ENCODE data around the gene LCN15.
"Not testable (repeated sequence)": the region's sequence is repeated elsewhere in the genome, so short reads cannot be mapped to it uniquely, and the experiment has no call there.

LCN15 gene

GRCh38 chr9:136793086-136793946 lies 29.0 kb upstream of the LCN15 start:
- no peak for DNase-seq

GRCh38 chr9:136792321-136793085 lies 28.2 kb upstream of the LCN15 start:
- DNase-seq = no peak

- DNase-seq = peak; percentile 63 to 65
Observed at GRCh38 chr9:136791516-136792276, 27.4 kb upstream of the LCN15 start.

DNA sequence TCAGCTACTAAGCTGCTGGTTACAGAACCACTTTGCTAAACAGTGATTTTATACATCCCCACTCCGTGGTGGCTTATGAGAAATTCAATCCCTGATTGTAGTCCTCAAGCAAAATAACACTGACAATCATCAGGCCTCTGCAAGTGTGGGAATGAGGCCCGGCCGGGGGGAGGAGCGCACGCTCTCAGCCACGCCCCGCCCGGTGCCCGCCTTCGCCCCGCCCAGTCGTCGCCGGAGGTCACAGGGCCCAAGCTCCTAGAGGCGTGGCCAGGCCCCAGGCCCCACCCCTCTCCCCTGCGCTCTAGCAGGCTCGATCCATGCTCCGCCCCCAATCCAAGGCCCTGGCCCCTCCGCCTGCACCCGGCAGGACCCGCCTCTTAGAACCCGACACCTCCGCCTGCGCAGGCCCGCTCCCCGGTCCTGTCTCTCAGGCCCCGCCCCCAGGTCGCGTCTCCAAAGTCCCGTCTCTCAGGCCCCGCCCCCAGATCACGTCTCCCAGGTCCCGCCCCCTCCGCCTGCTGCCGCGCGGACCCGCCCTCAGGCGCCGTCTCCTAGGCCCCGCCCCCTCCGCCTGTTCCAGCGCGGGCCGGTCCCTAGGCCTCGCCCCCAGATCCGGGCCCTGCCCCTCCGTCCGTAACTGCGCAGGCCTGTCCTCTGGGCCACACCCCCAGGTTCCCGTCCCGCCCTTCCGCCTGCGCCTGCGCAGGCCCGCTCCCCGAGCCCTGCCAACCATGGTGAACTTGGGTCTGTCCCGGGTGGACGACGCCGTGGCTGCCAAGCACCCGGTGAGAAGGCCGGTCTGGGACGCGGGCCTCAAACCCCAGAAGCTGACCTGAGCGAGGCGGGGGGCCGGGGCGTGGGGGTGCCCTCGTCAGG lies 26.6 kb upstream of the LCN15 start, which contains the start of gene TMEM141:
TMEM141 (plus strand) TSS at position 705 of the 876 bp plus-strand sequence; CDS start at position 732, 27 bp downstream.
- DNase-seq = peak; percentile 100

DNA sequence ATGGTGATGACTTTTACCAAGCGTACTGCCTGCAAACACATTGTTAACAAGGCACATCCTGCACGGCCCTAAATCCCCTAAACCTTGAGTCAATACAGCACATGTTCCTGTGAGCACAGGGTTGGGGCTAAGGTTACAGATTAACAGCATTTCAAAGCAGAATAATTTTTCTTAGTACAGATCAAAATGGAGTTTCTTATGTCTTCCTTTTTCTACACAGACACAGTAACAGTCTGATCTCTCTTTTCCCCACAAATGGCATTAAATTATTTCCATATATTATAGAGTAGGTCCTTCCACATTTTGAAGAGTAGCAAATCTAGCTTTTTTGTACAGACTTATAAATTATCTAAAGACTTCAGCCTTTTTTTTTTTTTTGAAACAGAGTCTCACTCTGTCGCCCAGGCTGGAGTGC lies 25.2 kb upstream of the LCN15 start:
- no peak for DNase-seq

DNA sequence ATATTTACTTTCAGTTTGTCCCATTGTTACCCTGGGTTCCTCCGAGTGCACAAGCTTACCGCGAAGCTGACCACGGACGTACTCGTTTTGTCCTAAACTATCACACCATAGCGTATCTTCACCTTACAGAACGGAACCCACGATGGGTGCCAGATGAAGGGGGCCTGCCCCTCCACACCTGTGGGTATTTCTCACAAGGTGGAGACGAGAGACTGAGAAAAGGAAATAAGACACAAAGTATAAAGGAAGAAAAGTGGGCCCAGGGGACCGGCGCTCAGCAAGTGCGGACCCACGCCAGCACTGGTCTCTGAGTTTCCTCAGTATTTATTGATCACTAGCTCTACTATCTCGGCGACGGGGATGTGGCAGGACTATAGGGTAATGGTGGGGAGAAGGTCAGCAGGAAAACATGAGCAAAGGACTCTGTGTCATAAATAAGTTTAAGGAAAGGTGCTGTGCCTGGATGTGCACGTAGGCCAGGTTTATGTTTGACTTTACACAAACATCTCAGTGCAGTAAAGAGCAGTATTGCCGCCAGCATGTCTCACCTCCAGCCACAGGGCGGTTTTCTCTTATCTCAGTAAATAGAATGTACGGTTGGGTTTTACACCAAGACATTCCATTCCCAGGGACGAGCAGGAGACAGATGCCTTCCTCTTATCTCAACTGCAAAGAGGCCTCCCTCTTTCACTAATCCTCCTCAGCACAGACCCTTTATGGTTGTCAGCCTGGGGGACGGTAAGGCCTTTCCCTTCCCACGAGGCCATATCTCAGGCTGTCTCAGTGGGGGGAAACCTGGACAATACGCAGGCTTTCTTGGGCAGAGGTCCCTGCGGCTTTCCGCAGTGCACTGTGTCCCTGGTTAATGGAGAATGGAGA lies 24.6 kb upstream of the LCN15 start:
- DNase-seq = not testable (repeated sequence)

- DNase-seq = peak; percentile 52 to 54
Observed at GRCh38 chr9:136787690-136788400, 23.5 kb upstream of the LCN15 start.

DNA sequence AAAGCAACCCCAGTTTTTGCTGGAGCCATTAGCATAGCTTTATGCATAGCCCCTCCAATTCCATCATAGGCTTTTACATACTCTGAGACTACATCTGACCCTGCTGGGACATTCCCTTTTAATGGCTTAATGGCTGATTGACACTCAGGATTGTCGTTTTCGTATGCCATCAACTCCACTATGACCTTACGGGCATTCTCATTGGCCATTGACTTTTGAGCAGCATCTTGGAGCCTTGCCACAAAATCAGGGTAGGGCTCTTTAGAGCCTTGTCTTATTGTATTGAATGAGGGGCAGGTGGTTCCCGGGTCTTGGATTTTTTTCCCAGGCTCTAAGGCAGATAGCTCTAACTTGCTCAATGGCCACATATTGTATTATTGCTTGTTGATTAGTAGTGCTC lies 22.7 kb upstream of the LCN15 start:
- DNase-seq = not testable (repeated sequence)

GRCh38 chr9:136786451-136786850 lies 22.1 kb upstream of the LCN15 start:
- DNase-seq = no peak

DNA sequence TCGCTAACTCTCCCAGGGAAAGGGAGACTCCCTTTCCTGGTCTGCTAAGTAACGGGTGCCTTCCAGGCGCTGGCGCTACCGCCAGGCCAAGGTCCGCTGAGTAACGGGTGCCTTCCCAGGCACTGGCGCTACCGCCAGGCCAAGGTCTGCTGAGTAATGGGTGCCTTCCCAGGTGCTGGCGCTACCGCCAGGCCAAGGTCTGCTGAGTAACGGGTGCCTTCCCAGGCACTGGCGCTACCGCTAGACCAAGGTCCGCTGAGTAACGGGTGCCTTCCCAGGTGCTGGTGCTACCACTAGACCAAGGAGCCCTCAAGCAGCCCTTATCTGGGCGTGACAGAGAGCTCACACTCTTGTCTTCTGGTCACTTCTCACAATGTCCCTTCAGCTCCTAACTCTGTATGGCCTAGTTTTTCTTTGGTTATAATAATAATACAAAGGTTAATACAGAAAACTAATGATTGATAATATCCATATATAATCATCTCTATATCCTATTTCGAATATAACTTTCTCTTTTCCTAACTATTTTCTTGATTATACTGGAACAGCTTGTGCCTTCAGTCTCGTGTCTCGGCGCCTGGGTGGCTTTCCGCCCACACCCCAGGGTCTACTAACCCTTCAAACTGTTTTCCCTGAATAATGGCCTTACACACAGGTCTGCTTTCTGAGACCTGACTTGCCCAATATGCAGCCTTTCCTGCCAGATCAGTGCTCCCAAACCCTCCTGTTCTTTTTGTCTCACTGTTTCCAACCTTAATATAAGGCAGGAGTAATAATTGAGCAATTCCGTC lies 21.4 kb upstream of the LCN15 start:
- not testable (repeated sequence) for DNase-seq

DNA sequence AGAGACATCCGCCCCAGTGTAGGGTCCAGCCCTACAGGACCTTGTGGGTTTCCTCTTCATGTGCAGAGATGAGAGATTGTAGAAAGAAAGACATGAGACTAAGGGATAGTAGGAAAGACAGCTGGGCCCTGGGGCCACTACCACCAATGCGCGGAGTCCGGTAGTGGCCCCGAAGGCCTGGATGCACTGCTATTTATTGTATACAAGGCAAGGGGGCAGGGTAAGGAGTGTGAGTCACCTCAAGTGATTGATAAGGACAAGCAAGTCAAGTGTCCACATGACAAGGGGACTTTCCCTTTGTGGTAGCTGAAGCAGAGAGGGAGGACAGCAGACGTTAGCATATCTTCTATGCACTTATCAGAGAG lies 20.7 kb upstream of the LCN15 start:
- DNase-seq = no peak

DNA sequence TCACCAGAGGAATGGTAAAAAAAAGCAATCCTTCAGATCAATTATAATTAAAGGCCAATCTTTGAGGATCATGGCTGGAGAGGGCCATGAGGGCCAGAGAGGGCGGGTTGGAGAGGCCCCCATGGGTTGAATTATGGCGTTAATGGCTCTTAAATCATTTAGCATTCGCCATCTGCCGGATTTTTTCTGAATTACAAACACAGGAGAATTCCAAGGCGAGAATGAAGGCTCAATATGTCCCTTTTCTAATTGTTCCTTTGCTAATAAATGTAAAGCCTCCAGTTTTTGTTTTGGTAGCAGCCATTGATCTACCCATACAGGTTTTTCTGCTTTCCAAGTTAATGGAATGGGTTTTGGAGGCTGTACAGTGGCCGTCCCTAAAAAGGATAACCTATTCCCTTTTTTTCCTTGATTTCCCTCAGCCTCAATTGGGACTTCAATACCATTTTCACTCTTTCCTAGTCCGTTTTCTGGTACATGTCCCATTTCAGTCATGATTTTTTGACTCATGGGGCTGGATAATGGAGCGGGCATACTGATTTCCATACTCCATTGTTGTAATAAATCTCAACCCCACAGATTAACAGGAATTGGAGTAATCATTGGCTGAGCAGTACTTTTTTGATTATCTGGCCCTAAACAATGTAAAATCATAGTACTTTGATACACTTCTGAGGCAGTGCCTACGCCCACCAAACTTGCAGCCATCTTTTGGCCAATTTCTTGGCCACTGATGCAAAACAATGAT lies 20.1 kb upstream of the LCN15 start:
- no peak for DNase-seq

DNA sequence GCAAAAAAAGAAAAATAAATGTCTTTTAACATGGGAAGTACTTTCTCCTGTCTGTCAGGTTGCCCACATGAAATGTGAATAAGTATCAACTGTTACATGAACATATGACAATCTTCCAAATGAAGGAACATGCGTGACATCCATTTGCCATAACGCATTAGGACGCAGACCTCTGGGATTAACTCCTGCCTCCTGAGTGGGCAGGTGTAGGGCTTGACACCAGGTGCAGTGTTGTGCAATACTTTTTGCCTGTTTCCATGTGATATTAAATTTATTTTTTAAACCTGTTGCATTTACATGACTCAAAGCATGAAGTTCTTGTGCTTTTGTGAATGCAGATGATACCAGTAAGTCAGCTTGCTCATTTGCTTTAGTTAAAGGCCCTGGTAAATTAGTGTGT lies 18.1 kb upstream of the LCN15 start:
- DNase-seq = no peak

- DNase-seq = no peak
Observed at GRCh38 chr9:136779808-136780207, 15.5 kb upstream of the LCN15 start.

DNA sequence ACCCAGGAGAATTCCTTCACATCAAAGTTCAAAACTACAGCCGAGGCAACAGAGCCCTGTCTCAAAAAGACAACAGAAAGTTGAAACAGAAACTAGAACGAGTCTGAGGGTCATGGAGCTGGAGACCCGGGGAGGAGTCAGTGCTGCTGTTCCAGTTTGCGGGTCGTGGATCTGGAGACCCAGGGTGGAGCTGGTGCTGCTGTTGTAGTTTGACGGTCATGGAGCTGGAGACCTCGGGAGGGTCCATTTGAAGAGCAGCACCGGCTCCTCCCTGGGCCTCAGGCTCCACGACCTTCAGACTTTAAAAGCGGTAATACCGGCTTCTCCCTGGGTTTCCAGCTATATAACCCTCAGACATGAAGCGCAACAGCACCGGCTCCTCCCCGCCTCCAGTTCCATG lies 13.0 kb upstream of the LCN15 start:
- no peak for DNase-seq

DNA sequence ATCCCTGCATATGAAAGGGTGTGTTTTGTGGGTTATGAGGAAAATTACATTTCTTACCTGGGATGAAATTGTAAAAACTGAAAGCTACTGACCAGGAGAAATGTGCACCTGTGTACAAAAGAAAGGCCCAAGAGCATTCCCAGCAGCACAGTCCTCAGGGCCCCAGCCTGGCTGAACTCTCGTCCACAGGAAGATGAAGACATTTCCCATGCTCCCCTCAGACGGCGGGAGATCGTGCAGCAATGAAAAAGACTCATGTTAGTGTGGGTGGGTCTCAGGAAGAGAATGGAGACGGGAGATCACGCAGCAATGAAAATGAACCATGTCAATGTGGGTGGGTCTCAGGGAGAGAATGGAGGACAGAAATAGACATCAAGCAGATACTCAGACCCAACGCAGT lies 12.6 kb upstream of the LCN15 start:
- no peak for DNase-seq

GRCh38 chr9:136775191-136775590 lies 10.9 kb upstream of the LCN15 start:
- no peak for DNase-seq

GRCh38 chr9:136774416-136775045 lies 10.2 kb upstream of the LCN15 start:
- no peak for DNase-seq
